Tibial artery (tissue), 4 donors: ENCODE measurements around the gene ERC2.

Experiments
- DNase-seq, 2 donors: peaks; one replicate each; pipeline ENCODE4 v3.0.0-alpha.2; 2019
- H3K27ac ChIP-seq, 2 donors: fragments of 200-600 bp; sonication (generic) in 1 of 2; 1 replicate in 1 of 2; 2 replicates in 1 of 2; pipeline ENCODE4 v1.5.1; 2018 to 2019; ENCODE audit warnings: mild to moderate bottlenecking in 1 of 2
- H3K27me3 ChIP-seq, 2 donors: fragments of 200-600 bp; sonication (generic) in 1 of 2; one replicate each; pipeline versions ENCODE4 v1.5.1 to v1.6.0; 2016 to 2019
- H3K36me3 ChIP-seq, 3 donors: fragments of 200-600 bp; sonication (generic) in 2 of 3; one replicate each; pipeline ENCODE4 v1.5.1; 2016 to 2019; ENCODE audit warnings: mild to moderate bottlenecking in 2 of 3
- H3K4me1 ChIP-seq, 4 donors: fragments of 200-600 bp; sonication (generic) in 2 of 4; 1 replicate in 3 of 4; 2 replicates in 1 of 4; pipeline ENCODE4 v1.5.1; 2016 to 2019
- H3K4me3 ChIP-seq, 2 donors: fragments of 200-600 bp; sonication (generic) in 1 of 2; 1 replicate in 1 of 2; 2 replicates in 1 of 2; pipeline ENCODE4 v1.5.1; 2018 to 2019; ENCODE audit warnings: mild to moderate bottlenecking in 2 of 2
- H3K9me3 ChIP-seq, 3 donors: fragments of 200-600 bp; sonication (generic) in 1 of 3; one replicate each; pipeline ENCODE4 v1.5.1; 2016 to 2019
- intact Hi-C: fragments of 100-400 bp; cut with DNase I; formaldehyde crosslinking; loops from one replicate; pipeline ENCODE4 v1.15.0; 2023; ENCODE audit warnings: low total_unique reads
- TF ChIP-seq, protein P1 (sequence below), 2 experiments: fragments of 200-600 bp in 1 of 2; fragments of 450-650 bp in 1 of 2; IDR thresholded peaks; one replicate each; pipeline ENCODE4 v1.5.1; 2017 to 2019; ENCODE audit warnings: antibody characterized with exemption in 2 of 2, mild to moderate bottlenecking in 1 of 2, moderate library complexity in 1 of 2

Gene ERC2

GRCh38 chr3:55661571-55661970, 806.7 kb downstream of the ERC2 start:
- no peak for DNase-seq
- no peak overlapping the region for H3K4me3 ChIP-seq
- H3K27ac ChIP-seq, result no peak overlapping the region
- intact Hi-C loops, result no loop called here
- TF ChIP-seq, protein P1, sequence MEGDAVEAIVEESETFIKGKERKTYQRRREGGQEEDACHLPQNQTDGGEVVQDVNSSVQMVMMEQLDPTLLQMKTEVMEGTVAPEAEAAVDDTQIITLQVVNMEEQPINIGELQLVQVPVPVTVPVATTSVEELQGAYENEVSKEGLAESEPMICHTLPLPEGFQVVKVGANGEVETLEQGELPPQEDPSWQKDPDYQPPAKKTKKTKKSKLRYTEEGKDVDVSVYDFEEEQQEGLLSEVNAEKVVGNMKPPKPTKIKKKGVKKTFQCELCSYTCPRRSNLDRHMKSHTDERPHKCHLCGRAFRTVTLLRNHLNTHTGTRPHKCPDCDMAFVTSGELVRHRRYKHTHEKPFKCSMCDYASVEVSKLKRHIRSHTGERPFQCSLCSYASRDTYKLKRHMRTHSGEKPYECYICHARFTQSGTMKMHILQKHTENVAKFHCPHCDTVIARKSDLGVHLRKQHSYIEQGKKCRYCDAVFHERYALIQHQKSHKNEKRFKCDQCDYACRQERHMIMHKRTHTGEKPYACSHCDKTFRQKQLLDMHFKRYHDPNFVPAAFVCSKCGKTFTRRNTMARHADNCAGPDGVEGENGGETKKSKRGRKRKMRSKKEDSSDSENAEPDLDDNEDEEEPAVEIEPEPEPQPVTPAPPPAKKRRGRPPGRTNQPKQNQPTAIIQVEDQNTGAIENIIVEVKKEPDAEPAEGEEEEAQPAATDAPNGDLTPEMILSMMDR (IDR thresholded peaks at IDR 0.05), result no peak
- no peaks in the 10 kb centered on the region for H3K4me1 ChIP-seq
- H3K9me3 ChIP-seq, result no peaks in the 10 kb centered on the region
- no peaks in the 10 kb centered on the region for H3K36me3 ChIP-seq
- H3K27me3 ChIP-seq, result peaks cover 0 to 7% of the 10 kb centered on the region in 2 donors

DNA sequence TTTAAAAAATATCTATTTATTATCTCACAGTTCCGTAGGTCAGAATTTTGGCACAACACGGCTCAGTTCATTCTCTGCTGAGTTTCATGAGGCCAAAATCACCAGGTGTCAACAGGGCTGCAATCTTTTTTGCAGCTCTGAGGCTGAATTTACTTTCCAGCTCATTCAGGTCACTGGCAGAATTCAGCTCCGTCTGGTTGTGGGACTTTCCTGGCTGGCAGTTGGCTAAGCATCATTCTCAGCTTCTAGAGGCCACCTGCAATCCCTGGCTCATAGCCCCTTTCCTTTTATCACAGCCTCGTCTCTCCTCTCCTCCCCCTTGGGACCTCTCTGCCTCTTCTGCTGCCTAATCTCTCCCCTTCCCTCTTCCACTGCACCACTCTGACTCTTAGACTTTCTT, 807.1 kb downstream of the ERC2 start:
- H3K4me3 ChIP-seq, result no peak overlapping the region
- no peaks in the 10 kb centered on the region for H3K36me3 ChIP-seq
- peaks cover 0 to 7% of the 10 kb centered on the region in 2 donors for H3K27me3 ChIP-seq
- TF ChIP-seq, protein P1 (IDR thresholded peaks at IDR 0.05), result no peak
- H3K4me1 ChIP-seq, result no peaks in the 10 kb centered on the region
- intact Hi-C loops, result no loop called here
- no peak overlapping the region for H3K27ac ChIP-seq
- H3K9me3 ChIP-seq, result no peaks in the 10 kb centered on the region
- DNase-seq, result no peak

DNA sequence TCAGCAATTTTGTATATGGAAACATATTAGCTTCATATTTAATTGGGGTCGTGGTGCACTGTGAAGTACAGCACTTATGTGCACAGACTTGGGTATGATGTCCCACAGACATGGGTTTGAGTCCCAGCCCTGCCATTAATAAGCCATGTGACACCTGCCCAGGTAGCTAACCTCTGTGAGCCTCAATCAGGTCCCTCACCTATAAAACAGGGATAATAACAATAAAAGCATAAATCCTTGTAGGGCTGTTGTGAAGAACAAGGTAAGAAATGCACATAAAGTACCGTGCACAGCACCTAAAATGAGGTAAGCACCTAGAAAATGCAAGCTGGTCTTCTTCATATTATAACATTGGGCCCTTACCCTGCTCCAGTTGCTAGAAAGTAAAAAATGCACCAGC, 807.6 kb downstream of the ERC2 start:
- DNase-seq, result no peak
- Histone ChIP-seq H3K9me3 (no peaks in the 10 kb centered on the region), H3K4me1 (no peaks in the 10 kb centered on the region), H3K27ac (no peak overlapping the region), H3K4me3 (no peak overlapping the region), H3K27me3 (peaks cover 0 to 3% of the 10 kb centered on the region in 2 donors), H3K36me3 (no peaks in the 10 kb centered on the region)
- intact Hi-C loops, result no loop called here
- TF ChIP-seq, protein P1 (IDR thresholded peaks at IDR 0.05), result no peak

- intact Hi-C loops, result no loop called here
- H3K4me1 ChIP-seq, result no peaks in the 10 kb centered on the region
- TF ChIP-seq, protein P1 (IDR thresholded peaks at IDR 0.05), result no peak
- H3K27ac ChIP-seq, result no peak overlapping the region
- H3K9me3 ChIP-seq, result no peaks in the 10 kb centered on the region
- DNase-seq, result no peak
- H3K4me3 ChIP-seq, result no peak overlapping the region
- no peaks in the 10 kb centered on the region for H3K27me3 ChIP-seq
- no peaks in the 10 kb centered on the region for H3K36me3 ChIP-seq
Measured at GRCh38 chr3:55659701-55660100, 808.6 kb downstream of the ERC2 start.

DNA sequence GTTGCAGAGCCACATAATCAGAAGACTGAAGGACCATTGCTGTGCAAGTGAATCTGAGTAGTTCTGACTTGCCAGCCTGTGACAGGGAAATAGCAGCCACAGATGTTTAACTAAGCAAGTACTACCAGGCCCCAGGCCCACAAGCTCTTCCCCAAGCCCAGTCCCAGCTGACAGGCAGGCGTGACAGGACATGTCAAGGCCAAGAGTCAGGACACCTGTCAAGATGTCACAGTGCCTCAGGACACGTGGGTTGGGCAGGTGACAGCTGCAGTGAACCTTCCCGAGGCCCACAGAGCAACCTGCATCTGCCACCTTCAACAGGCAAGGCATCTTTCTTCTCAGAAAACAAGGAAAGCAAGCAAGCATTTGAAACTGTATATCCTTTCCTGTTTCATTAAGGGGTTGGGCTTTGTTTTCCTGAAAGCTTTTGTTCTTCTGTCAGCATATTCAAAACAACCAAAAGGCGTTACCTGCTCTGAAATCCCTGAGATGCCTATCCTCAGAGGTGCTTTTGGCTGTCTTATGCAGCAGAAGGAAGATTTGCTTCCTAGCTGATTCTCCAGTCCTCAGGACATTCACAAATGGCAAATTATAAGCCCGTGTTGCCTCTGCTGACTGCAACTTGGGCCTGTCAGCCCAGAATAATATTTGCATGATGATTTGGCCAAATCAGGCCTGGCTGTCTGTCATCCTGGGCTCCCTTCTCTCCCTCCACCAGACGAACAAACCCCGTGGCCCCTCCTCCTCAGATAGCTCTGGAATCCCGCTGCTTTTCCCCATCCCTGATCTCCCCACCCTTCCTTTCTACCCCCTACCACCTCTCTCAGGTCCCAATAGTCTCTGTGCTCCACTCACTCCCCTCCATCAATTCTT, 809.3 kb downstream of the ERC2 start:
- H3K27ac ChIP-seq, result no peak overlapping the region
- H3K36me3 ChIP-seq, result no peaks in the 10 kb centered on the region
- no peaks in the 10 kb centered on the region for H3K27me3 ChIP-seq
- no peak for DNase-seq
- intact Hi-C loops, result no loop called here
- H3K9me3 ChIP-seq, result no peaks in the 10 kb centered on the region
- no peak overlapping the region for H3K4me3 ChIP-seq
- no peaks in the 10 kb centered on the region for H3K4me1 ChIP-seq
- TF ChIP-seq, protein P1 (IDR thresholded peaks at IDR 0.05), result no peak
